ENCODE results near the gene DENR.
"Not testable (repeated sequence)": the region's sequence is repeated elsewhere in the genome, so short reads cannot be mapped to it uniquely, and the experiment has no call there.

The DENR gene

GRCh38 chr12:122752464-122753318 lies at the start of gene DENR:
DENR (plus strand) TSS chr12:122752824; CDS start chr12:122753702, 878 bp downstream.
- peak; percentile 98 to 99 for DNase-seq (ENCODE audit: low read depth in 2 of 2)

- DNase-seq (ENCODE audit: low read depth in 2 of 2) = not testable (repeated sequence)
Measured at GRCh38 chr12:122702890-122703611, 49.6 kb upstream of the DENR start, which contains the start of gene HCAR2. HCAR2 (minus strand) TSS chr12:122703357; CDS start chr12:122703283, 74 bp downstream.

GRCh38 chr12:122703841-122704240 lies 48.8 kb upstream of the DENR start:
- not testable (repeated sequence) for DNase-seq (ENCODE audit: low read depth in 2 of 2)

- DNase-seq (ENCODE audit: low read depth in 2 of 2) = not testable (repeated sequence)
Measured at GRCh38 chr12:122709287-122709686, 43.3 kb upstream of the DENR start.

- not testable (repeated sequence) for DNase-seq (ENCODE audit: low read depth in 2 of 2)
Measured at GRCh38 chr12:122710341-122710740, 42.3 kb upstream of the DENR start.

GRCh38 chr12:122711266-122711665 lies 41.4 kb upstream of the DENR start:
- DNase-seq (ENCODE audit: low read depth in 2 of 2) = not testable (repeated sequence)

- not testable (repeated sequence) for DNase-seq (ENCODE audit: low read depth in 2 of 2)
Measured at GRCh38 chr12:122713491-122714188, 39.0 kb upstream of the DENR start.

- not testable (repeated sequence) for DNase-seq (ENCODE audit: low read depth in 2 of 2)
Measured at GRCh38 chr12:122715211-122715610, 37.4 kb upstream of the DENR start.

GRCh38 chr12:122716658-122717057 lies 36.0 kb upstream of the DENR start, which contains the start of gene HCAR3:
HCAR3 (minus strand) TSS chr12:122716811; CDS start chr12:122716737, 74 bp downstream.
- DNase-seq (ENCODE audit: low read depth in 2 of 2) = not testable (repeated sequence)

GRCh38 chr12:122721057-122721545 lies 31.5 kb upstream of the DENR start:
- no peak for DNase-seq (ENCODE audit: low read depth in 2 of 2)

GRCh38 chr12:122722387-122722786 lies 30.2 kb upstream of the DENR start:
- DNase-seq (ENCODE audit: low read depth in 2 of 2) = no peak

- DNase-seq (ENCODE audit: low read depth in 2 of 2) = no peak
Measured at GRCh38 chr12:122724641-122725243, 27.9 kb upstream of the DENR start.

GRCh38 chr12:122725452-122726079 lies 27.1 kb upstream of the DENR start:
- DNase-seq (ENCODE audit: low read depth in 2 of 2) = no peak

GRCh38 chr12:122726080-122726558 lies 26.5 kb upstream of the DENR start:
- DNase-seq (ENCODE audit: low read depth in 2 of 2) = peak in 1 of 2 donors; percentile 18

GRCh38 chr12:122729583-122730214 lies 22.9 kb upstream of the DENR start:
- DNase-seq (ENCODE audit: low read depth in 2 of 2) = no peak

- peak in 1 of 2 donors; percentile 28 for DNase-seq (ENCODE audit: low read depth in 2 of 2)
Measured at GRCh38 chr12:122730215-122731014, 22.2 kb upstream of the DENR start, which contains the start of gene HCAR1. HCAR1 (minus strand) TSS chr12:122730844; CDS start chr12:122730339, 505 bp downstream.

- peak in 1 of 2 donors; percentile 28 for DNase-seq (ENCODE audit: low read depth in 2 of 2)
Measured at GRCh38 chr12:122732170-122732569, 20.5 kb upstream of the DENR start.

- DNase-seq (ENCODE audit: low read depth in 2 of 2) = no peak
Measured at GRCh38 chr12:122732611-122733010, 20.0 kb upstream of the DENR start.

- DNase-seq (ENCODE audit: low read depth in 2 of 2) = no peak
Measured at GRCh38 chr12:122738571-122738970, 14.1 kb upstream of the DENR start.
